Suprapubic skin (tissue), 4 donors: Measurements from ENCODE around the gene FBXL13.

Source experiments
- EP300 ChIP-seq: sonication (generic); formaldehyde crosslinking; IDR thresholded peaks from one replicate; pipeline ENCODE4 v1.6.1; 2017; ENCODE audit warnings: antibody characterized with exemption
- POLR2A ChIP-seq, 2 donors: fragments of 450-650 bp; IDR thresholded peaks; one replicate each; pipeline ENCODE4 v1.6.1; 2017; ENCODE audit warnings: antibody characterized with exemption in 2 of 2, mild to moderate bottlenecking in 2 of 2, moderate library complexity in 2 of 2
- POLR2AphosphoS5 ChIP-seq, 3 donors: sonication (generic); formaldehyde crosslinking; IDR thresholded peaks; one replicate each; pipeline ENCODE4 v1.6.1; 2017; ENCODE audit warnings: antibody characterized with exemption in 3 of 3
- TF ChIP-seq, protein P1 (sequence below), 2 donors: fragments of 200-600 bp in 1 of 2; fragments of 450-650 bp in 1 of 2; sonication (generic) in 1 of 2; IDR thresholded peaks; one replicate each; pipeline ENCODE4 v1.5.1; 2016 to 2019; ENCODE audit warnings: antibody characterized with exemption in 2 of 2, mild to moderate bottlenecking in 1 of 2, moderate library complexity in 1 of 2

DNA sequence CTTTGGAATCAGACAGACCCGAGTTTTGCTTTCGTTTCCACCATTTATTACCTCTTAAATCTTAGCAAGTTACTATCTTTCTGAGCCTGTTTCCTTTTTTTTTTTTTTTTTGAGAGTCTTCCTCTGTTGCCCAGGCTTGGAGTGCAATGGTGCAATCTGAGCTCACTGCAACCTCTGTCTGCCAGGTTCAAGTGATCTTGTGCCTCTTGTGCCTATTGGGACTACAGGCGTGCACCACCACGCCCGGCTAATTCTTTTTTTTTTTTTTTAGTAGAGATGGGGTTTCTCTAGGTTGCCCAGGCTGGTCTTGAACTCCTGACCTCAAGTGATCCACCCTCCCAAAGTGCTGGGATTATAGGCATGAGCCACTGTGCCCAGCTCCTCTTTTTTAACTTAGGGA is 241.3 kb downstream of the FBXL13 start:
- TF ChIP-seq, protein P1, sequence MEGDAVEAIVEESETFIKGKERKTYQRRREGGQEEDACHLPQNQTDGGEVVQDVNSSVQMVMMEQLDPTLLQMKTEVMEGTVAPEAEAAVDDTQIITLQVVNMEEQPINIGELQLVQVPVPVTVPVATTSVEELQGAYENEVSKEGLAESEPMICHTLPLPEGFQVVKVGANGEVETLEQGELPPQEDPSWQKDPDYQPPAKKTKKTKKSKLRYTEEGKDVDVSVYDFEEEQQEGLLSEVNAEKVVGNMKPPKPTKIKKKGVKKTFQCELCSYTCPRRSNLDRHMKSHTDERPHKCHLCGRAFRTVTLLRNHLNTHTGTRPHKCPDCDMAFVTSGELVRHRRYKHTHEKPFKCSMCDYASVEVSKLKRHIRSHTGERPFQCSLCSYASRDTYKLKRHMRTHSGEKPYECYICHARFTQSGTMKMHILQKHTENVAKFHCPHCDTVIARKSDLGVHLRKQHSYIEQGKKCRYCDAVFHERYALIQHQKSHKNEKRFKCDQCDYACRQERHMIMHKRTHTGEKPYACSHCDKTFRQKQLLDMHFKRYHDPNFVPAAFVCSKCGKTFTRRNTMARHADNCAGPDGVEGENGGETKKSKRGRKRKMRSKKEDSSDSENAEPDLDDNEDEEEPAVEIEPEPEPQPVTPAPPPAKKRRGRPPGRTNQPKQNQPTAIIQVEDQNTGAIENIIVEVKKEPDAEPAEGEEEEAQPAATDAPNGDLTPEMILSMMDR (IDR thresholded peaks at IDR 0.05): no peak
- TF ChIP-seq POLR2A (IDR thresholded peaks at IDR 0.05) (no peak), POLR2AphosphoS5 (IDR thresholded peaks at IDR 0.05) (no peak), EP300 (no peak)
